Panc1 (cell line): ENCODE results near the gene TMEFF1. TPM values are rescaled to one million over a fixed set of nuclear protein-coding genes. Genes with fewer than 3 reads are reported as not detected.

Source experiments
- ATAC-seq: fragments of 200-7000 bp; cut with Tn5 transposase; 2 replicates; pipeline ENCODE4 v1.9.1; 2020; ENCODE audit warnings: mild to moderate bottlenecking, moderate library complexity
- BruUV-seq: library from RNA; stranded (reverse); fragments of 400-500 nt; replicated peaks from 2 replicates; lab custom pipeline; 2021; lab: Mats Ljungman, UMichigan
- CTCF ChIA-PET: fragments of 300-600 bp; sonication (Branson Sonifier 250); formaldehyde crosslinking; loops from one replicate; lab custom pipeline; 2022; ENCODE audit warnings: antibody characterized with exemption; lab: Charles Lee
- POLR2A ChIA-PET: fragments of 300-600 bp; sonication (Branson Sonifier 250); formaldehyde crosslinking; loops from one replicate; lab custom pipeline; 2022; ENCODE audit warnings: antibody characterized with exemption; lab: Charles Lee
- DNase-seq: peaks from one replicate; pipeline ENCODE4 v3.0.0-alpha.2; 2010; ENCODE audit warnings: low read depth, low spot score
- H3K27ac ChIP-seq: 2 replicates; pipeline ENCODE4 v1.5.1; 2011; ENCODE audit warnings: mild to moderate bottlenecking, low read length, inconsistent platforms
- H3K27me3 ChIP-seq: fragments of 200-500 bp; sonication (Bioruptor generic); 2 replicates; pipeline ENCODE4 v1.6.0; 2014; ENCODE audit warnings: low read length, inconsistent platforms; ENCODE audit not compliant: control insufficient read depth, insufficient read depth
- H3K36me3 ChIP-seq: fragments of 200-500 bp; sonication (Bioruptor generic); 2 replicates; pipeline ENCODE4 v1.5.1; 2014; ENCODE audit warnings: inconsistent platforms, mild to moderate bottlenecking, low read length, moderate library complexity; ENCODE audit not compliant: control insufficient read depth, insufficient read depth
- H3K4me1 ChIP-seq: 2 replicates; pipeline ENCODE4 v1.5.1; 2011; ENCODE audit warnings: inconsistent platforms, mild to moderate bottlenecking, low read length, moderate library complexity; ENCODE audit not compliant: control insufficient read depth, insufficient read depth
- H3K4me3 ChIP-seq, 2 experiments: 2 replicates each; pipeline ENCODE4 v1.5.1; 2011 to 2012; ENCODE audit warnings: low read depth in 2 of 2, low read length in 2 of 2, mild to moderate bottlenecking in 2 of 2, inconsistent platforms in 1 of 2, moderate library complexity in 1 of 2
- H3K9me3 ChIP-seq: fragments of 200-500 bp; sonication (Bioruptor generic); 2 replicates; pipeline ENCODE4 v1.5.1; 2014; ENCODE audit warnings: low read depth, mild to moderate bottlenecking, inconsistent platforms, low read length, moderate library complexity; ENCODE audit not compliant: control insufficient read depth, insufficient read depth
- CTCF ChIP-seq: fragments of 450-650 bp; IDR thresholded peaks from 2 replicates; pipeline ENCODE4 v1.5.1; 2017; ENCODE audit warnings: mild to moderate bottlenecking
- POLR2AphosphoS5 ChIP-seq: IDR thresholded peaks from 2 replicates; pipeline ENCODE4 v1.6.1; 2012; ENCODE audit warnings: mild to moderate bottlenecking, low read depth, low read length, moderate library complexity
- REST ChIP-seq, 2 experiments: IDR thresholded peaks; 2 replicates each; pipeline ENCODE4 v1.6.1; 2011 to 2012; ENCODE audit warnings: low read depth in 2 of 2, control low read depth in 1 of 2, low read length in 1 of 2, mild to moderate bottlenecking in 1 of 2, moderate library complexity in 1 of 2; ENCODE audit not compliant: insufficient read depth in 1 of 2
- SIN3A ChIP-seq: IDR thresholded peaks from 2 replicates; pipeline ENCODE4 v1.6.1; 2012; ENCODE audit warnings: low read depth, mild to moderate bottlenecking, low read length, moderate library complexity, borderline replicate concordance; ENCODE audit not compliant: insufficient read depth
- TCF7L2 ChIP-seq: IDR thresholded peaks from 2 replicates; pipeline ENCODE4 v1.6.1; 2011; ENCODE audit warnings: mild to moderate bottlenecking, low read depth, low read length, inconsistent platforms
- in situ Hi-C: cut with HindIII; loops from 2 replicates; pipeline ENCODE4 v1.10.0; 2016; ENCODE audit warnings: low sequenced_read_pairs, low pct_unique_long_range_greater_than_20kb
- intact Hi-C: fragments of 100-400 bp; cut with micrococcal nuclease; formaldehyde crosslinking; loops from one replicate; pipeline ENCODE4 v1.10.0; 2022; ENCODE audit not compliant: unreplicated experiment
- total RNA-seq: library from RNA; stranded (reverse); gene quantifications from one replicate; pipeline ENCODE4 v1.2.1, GENCODE V29; 2021; ENCODE audit not compliant: unreplicated experiment

The TMEFF1 gene
- total RNA-seq, 1 experiment from 2014 or later: 2.2 TPM

DNA sequence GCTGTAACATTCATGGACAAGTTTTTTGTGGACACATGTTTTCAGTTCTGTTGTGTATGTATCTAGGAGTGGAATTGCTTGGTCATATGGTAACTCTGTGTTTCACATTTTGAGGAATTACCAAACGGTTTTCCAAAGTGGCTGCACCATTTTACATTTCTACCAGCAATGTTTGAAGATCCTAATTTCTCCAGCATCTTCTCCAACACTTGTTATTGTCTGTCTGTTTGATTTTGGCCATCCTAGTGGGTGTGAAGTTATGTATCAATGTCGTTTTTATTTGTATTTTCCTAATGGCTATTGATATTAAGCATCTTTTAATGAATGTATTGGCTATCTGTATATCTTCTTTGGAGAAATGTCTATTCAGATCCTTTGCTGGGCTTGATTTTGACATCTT is 6.9 kb downstream of the TMEFF1 start:
- in situ Hi-C loops: no loop called here

GRCh38 chr9:100485196-100485595 is 12.2 kb downstream of the TMEFF1 start:
- in situ Hi-C loops: no loop called here
- ChIA-PET POLR2A (interaction anchor here (0.6 kb wide), 1 partner anchor 109 kb away, joined by 3 read pairs; no protein-coding TSS in a partner anchor), CTCF (no interaction called here)
- Histone ChIP-seq H3K36me3 (no peaks in the 10 kb centered on the region), H3K27me3 (no peaks in the 10 kb centered on the region), H3K9me3 (no peaks in the 10 kb centered on the region), H3K27ac (no peak overlapping the region), H3K4me1 (no peaks in the 10 kb centered on the region), H3K4me3 (no peak overlapping the region)
- BruUV-seq: no TSS peak
- intact Hi-C loops: no loop called here
- ATAC-seq: no peak
- DNase-seq: no peak
- TF ChIP-seq SIN3A (no peak), REST (IDR thresholded peaks at IDR 0.05; ENCODE audit: insufficient read depth in 1 of 2, low read depth in 2 of 2, low read length in 1 of 2) (no peak), CTCF (no peak), POLR2AphosphoS5 (no peak), TCF7L2 (no peak)

More for the DNA sequence above, 6.9 kb downstream of the TMEFF1 start:
- no peak for DNase-seq
- no peak for ATAC-seq
- Histone ChIP-seq H3K27me3 (no peaks in the 10 kb centered on the region), H3K27ac (no peak overlapping the region), H3K4me3 (no peak overlapping the region), H3K9me3 (no peaks in the 10 kb centered on the region), H3K4me1 (no peaks in the 10 kb centered on the region), H3K36me3 (no peaks in the 10 kb centered on the region)
- no peak for TF ChIP-seq SIN3A
- no peak for TF ChIP-seq TCF7L2
- no peak for TF ChIP-seq POLR2AphosphoS5
- TF ChIP-seq REST (IDR thresholded peaks at IDR 0.05; ENCODE audit: insufficient read depth in 1 of 2, low read depth in 2 of 2, low read length in 1 of 2): no peak
- no peak for TF ChIP-seq CTCF
- no TSS peak for BruUV-seq
- intact Hi-C loops: no loop called here
- ChIA-PET CTCF (no interaction called here), POLR2A (no interaction called here)
